RPMI8226 (cell line): ENCODE data around the gene PFN4.
"Not testable (repeated sequence)": the region's sequence is repeated elsewhere in the genome, so short reads cannot be mapped to it uniquely, and the experiment has no call there.

Experiments
- DNase-seq: peaks from one replicate; pipeline ENCODE4 v3.0.0-alpha.2; 2015

Gene PFN4

GRCh38 chr2:24110660-24111303 is 12.4 kb downstream of the PFN4 start:
- no peak for DNase-seq

- not testable (repeated sequence) for DNase-seq
Measured at GRCh38 chr2:24109431-24109830, 13.7 kb downstream of the PFN4 start.

DNA sequence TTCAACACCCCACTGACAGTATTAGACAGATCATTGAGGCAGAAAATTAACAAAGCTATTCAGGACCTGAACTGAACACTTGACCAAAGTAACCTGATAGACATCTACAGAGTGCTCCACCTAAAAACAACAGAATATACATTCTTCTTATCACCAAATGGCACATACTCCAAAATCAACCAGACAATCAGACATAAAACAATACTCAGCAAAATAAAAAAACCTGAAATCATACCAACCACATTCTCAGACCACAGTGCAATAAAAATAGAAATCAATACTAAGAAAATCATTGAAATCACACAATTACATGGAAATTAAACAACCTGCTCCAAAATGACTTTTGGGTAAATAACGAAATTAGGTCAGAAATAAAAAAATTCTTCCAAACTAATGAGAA is 15.8 kb downstream of the PFN4 start:
- no peak for DNase-seq

DNA sequence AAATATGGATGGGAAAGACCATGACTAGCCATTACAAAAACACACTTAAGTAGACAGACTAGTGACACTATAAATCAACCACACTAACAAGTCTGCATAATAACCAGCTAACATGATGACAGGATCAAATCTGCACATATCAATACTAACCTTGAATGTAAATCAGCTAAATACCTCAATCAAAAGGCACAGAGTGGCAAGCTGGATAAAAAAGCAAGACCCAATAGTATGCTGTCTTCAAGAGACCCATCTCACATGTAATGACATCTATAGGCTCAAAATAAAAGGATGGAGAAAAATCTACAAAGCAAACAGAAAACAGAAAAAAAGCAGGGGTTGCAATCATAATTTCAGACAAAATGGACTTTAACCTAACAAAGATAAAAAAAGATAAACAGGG is 16.3 kb downstream of the PFN4 start:
- DNase-seq = no peak

DNA sequence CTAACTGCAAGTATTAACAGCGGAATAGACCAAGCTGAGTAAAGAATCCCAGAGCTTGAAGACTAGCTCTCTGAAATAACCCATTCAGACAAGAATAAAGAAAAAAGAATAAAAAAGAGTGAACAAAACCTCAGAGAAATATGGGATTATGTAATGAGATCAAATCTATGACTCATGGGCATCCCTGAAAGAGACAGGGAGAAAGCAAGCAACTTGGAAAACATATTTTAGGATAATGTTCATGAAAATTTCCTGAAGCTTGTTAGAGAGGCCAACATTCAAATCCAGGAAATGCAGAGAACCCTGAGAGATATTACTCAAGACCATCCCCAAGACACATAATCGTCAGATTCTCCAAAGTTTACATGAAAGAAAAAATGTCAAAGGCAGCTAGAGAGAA is 17.3 kb downstream of the PFN4 start:
- DNase-seq = no peak

DNA sequence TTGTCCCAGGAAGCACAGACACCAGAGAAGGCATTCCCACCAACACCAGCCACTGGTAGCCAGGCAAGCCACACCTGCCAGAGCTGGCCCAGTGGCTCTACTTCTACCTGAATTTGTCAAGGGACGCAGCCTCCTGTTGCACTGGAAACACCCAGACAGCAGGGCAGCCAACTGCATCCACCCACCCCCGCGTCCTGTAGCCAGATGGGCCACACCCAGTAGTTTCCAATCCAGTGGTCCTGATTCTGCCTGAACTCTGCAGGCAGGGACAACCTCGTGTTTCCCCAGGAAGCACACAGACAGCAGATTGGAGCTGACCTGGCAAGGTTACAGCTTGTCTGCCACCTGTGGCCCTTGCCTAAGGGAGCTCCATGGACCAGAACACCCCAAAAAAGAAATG is 18.2 kb downstream of the PFN4 start:
- DNase-seq = no peak

- DNase-seq = no peak
Measured at GRCh38 chr2:24104110-24104650, 19.0 kb downstream of the PFN4 start.

DNA sequence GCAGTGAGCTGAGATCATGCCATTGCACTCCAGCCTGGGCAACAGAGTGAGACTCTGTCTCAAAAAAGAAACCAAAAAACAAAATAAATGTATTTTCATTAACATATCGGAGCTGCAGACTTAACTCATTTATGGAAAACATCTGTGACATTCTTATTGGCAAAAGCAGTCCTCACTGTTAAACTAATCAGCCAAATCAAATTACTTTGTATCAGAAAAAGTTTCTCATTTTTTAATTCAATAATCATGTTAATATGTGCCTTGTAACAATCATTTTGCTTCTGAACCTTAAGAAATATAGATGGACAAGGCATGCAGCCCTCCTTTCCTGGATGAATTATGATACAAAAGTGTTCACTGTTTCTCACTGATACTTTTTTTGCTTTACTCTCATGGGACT is 20.5 kb downstream of the PFN4 start:
- DNase-seq = no peak

DNA sequence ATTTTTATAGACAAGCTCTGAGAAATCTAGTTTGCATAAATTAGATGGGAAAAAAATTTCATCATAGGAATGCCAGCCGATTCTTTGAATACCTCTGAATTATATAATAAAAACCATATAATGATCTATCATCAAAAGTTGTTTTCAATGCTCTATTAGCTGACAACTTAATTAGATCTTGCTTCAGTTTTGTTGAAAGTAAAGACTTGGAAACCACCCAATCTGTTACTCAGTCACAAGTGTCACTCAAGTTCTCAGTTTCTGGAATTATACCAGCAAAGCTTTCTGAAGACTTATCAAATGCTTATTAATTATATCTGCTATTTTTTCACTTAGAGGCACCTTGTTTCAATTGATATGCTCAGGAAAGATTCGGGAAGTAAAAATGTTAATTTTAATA is 21.1 kb downstream of the PFN4 start:
- no peak for DNase-seq

DNA sequence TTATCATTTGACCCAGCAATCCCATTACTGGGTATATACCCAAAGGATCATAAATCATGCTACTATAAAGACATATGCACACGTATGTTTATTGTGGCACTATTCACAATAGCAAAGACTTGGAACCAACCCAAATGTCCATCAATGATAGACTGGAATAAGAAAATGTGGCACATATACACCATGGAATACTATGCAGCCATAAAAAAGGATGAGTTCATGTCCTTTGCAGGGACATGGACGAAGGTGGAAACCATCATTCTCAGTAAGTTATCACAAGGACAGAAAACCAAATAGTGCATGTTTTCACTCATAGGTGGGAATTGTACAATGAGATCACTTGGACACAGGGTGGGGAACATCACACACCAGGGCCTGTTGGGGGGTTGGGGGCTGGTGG is 22.4 kb downstream of the PFN4 start:
- DNase-seq = not testable (repeated sequence)

- not testable (repeated sequence) for DNase-seq
Measured at GRCh38 chr2:24095171-24095677, 27.9 kb downstream of the PFN4 start.

DNA sequence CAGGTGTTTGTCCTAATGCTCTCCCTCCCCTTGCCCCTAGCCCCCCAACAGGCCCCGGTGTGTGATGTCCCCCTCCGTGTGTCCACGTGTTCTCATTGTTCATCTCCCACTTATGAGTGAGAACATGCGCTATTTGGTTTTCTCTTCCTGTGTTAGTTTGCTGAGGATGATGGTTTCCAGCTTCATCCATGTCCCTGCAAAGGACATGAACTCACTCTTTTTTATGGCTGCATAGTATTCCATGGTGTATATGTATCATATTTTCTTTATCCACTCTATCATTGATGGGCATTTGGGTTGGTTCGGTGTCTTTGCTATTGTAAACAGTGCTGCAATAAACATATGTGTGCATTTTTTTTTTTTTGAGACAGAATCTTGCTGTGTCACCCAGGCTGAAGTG is 29.9 kb downstream of the PFN4 start:
- DNase-seq = not testable (repeated sequence)

- DNase-seq = no peak
Measured at GRCh38 chr2:24088821-24089359, 34.2 kb downstream of the PFN4 start.

GRCh38 chr2:24087032-24087431 is 36.1 kb downstream of the PFN4 start:
- DNase-seq = no peak

DNA sequence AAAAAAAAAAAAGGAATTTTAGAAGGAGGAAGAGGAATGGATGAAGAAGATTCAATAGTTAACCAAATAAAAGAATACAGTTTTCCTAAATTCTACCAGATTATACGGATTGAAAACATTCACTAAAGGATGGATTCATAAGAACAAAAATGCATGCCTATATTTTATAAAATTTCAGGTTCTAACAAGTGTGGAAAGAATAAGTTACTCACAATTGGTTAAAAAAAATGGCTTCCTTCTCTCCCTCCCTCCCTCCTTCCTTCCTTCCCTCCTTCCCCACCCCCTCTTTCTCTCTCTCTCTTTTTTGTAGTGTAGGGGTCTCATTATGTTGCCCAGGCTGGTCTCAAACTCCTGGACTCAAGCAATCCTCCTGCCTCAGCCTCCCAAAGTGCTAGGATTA is 36.9 kb downstream of the PFN4 start:
- no peak for DNase-seq

GRCh38 chr2:24085200-24085489 is 38.0 kb downstream of the PFN4 start:
- DNase-seq = no peak

- peak; percentile 84 for DNase-seq
Measured at GRCh38 chr2:24084386-24085199, 38.5 kb downstream of the PFN4 start, which contains the start of gene TP53I3. Gene TP53I3, minus strand, starts transcription at chr2:24084834. Its CDS starts 508 bp downstream, at chr2:24084326.

DNA sequence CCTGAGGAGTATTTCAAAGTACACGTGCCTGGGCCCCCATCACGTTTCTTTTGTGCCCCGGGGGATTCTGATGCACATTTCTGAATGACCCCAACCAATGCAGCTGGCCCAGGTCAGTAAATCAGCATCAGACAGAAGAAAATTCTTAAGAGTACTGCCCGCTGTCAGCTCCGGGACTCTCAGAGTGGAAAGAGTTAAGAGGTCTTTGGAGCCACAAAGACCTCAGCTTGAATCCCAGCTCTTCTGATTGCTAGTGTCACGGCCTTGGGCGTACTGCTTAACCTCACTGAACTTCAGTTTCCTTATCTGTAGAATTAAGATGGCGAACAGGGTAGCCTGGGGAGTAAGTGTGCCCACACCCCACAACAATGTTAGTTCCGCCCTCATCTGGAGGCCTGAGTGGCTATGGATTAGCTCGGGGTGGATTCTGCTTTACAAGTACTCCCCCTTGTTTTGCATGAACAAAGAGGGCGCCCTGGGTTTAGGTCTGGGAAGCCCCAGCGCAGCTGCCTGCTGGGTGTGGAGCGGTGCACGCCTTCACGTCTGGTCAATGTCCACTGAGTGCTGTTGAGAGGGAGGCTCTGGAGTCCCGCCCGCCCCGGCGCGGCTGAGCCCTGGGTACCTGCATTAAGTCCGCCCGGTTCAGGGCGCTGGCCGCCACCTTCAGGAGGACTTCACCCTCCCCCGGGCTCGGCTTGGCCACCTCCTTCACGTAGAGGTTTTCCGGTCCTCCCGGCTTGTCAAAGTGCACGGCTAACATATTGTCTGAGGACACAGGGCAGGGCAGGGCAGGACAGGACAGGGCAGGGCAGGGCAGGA is 39.4 kb downstream of the PFN4 start:
- DNase-seq = no peak

DNA sequence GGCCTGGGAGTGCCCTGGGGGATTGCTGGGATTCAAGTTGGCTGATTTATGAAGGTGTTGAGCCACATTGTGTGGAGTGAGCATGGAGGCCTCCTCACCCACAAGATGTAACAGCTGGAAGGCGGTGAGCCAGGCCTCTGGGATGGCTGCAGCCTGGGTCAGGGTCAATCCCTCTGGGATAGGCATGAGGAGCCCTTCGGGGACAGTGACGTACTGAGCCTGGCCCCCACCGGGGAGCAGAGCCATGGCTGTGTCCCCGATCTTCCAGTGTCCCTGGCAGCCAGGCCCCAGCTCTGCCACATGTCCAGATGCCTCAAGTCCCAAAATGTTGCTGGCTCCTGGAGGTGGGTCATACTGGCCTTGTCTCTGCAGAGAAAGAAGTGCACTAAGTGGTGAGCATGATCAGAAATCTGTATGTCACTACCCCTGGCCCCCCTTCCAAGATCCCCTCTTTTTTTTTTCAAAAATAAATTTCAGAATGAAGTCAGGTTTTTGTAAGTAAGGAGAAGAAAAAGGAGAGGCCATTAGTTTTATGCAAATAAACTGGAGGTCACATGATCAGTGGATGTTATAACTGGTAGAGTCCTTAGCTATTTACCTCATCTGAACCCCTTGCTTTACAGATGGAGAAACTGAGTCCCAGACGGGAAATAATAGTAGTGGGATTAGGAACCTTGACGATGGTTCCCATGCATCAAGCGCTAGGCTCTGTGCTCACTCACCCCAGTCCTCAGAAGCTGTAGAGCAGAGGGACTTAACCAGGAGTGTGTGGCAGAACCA is 40.2 kb downstream of the PFN4 start:
- DNase-seq = no peak

GRCh38 chr2:24080701-24081100 is 42.4 kb downstream of the PFN4 start:
- no peak for DNase-seq

- DNase-seq = no peak
Measured at GRCh38 chr2:24077879-24078278, 45.3 kb downstream of the PFN4 start.

DNA sequence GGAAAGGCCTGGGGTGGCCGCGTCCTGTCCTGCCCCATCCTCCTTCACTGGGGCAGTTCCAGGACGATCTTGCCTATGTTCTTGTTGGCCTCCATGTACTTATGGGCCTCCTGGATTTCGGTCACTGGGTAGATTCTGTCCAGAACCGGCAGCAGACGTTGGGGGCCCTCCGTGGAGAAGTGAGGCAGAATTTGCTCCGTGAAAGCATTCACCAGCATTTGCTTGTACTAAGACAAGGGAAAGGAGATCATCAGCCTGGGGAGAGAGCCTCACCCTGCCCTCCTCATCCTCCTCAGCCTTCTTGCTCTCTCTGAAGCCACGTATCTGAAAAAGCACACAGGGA is 45.6 kb downstream of the PFN4 start:
- no peak for DNase-seq
